H1 (cell line): Measurements from ENCODE around the gene ZFP3. TPM values are rescaled to one million over a fixed set of nuclear protein-coding genes. Genes with fewer than 3 reads are reported as not detected.

Experiments
- CTCF ChIA-PET: fragments of 300-600 bp; sonication (Branson Sonifier 250); formaldehyde crosslinking; loops from one replicate; lab custom pipeline; 2021; ENCODE audit not compliant: partially characterized antibody; lab: Charles Lee
- POLR2A ChIA-PET: fragments of 300-600 bp; sonication (Branson Sonifier 250); formaldehyde crosslinking; loops from one replicate; lab custom pipeline; 2021; ENCODE audit warnings: inconsistent platforms; ENCODE audit not compliant: partially characterized antibody; lab: Charles Lee
- DNase-seq, 2 experiments: peaks; one replicate each; pipeline versions ENCODE4 v3.0.0 to v3.0.0-alpha.2; 2010 to 2022; ENCODE audit warnings: low spot score in 2 of 2, low read depth in 1 of 2, mixed read lengths in 1 of 2
- FAIRE-seq: peaks from 2 replicates; lab custom pipeline; 2011; peaks lifted over from hg19 to GRCh38; lab: Jason Lieb, UNC
- H2AFZ ChIP-seq: 2 replicates; pipeline ENCODE4 v1.8.1; 2012; ENCODE audit warnings: low read length, inconsistent platforms
- H2AK5ac ChIP-seq: 2 replicates; pipeline ENCODE4 v1.6.1; 2013; ENCODE audit warnings: low read depth, low read length
- H2BK120ac ChIP-seq: replicated peaks from 2 replicates; pipeline ENCODE3; 2013; ENCODE audit warnings: low read depth, low read length, inconsistent platforms
- H2BK12ac ChIP-seq: 2 replicates; pipeline ENCODE4 v1.6.1; 2013; ENCODE audit warnings: low read depth, low read length
- H2BK15ac ChIP-seq: 2 replicates; pipeline ENCODE4 v1.6.1; 2013; ENCODE audit warnings: low read length
- H2BK20ac ChIP-seq: 2 replicates; pipeline ENCODE4 v1.6.1; 2013; ENCODE audit warnings: low read length
- H2BK5ac ChIP-seq: 2 replicates; pipeline ENCODE4 v1.6.1; 2013; ENCODE audit warnings: low read depth, low read length
- H3K14ac ChIP-seq: 2 replicates; pipeline ENCODE4 v1.6.1; 2013; ENCODE audit warnings: inconsistent platforms; ENCODE audit not compliant: insufficient read length
- H3K18ac ChIP-seq: 2 replicates; pipeline ENCODE4 v1.6.1; 2013; ENCODE audit warnings: low read length; ENCODE audit errors: extremely low read depth
- H3K23ac ChIP-seq: 2 replicates; pipeline ENCODE4 v1.6.1; 2013; ENCODE audit warnings: inconsistent platforms; ENCODE audit not compliant: insufficient read length
- H3K23me2 ChIP-seq: 2 replicates; pipeline ENCODE4 v1.6.1; 2013; ENCODE audit warnings: low read depth, low read length
- H3K27ac ChIP-seq: 2 replicates; pipeline ENCODE4 v1.6.1; 2011; ENCODE audit warnings: low read depth, low read length, inconsistent platforms
- H3K27me3 ChIP-seq, 4 experiments: replicated peaks in 1 of 4; 1 replicate in 1 of 4; 2 replicates in 3 of 4; pipeline versions ENCODE4 v1.6.1 to v1.8.1; 2011 to 2013; ENCODE audit warnings: low read length in 3 of 4, mild to moderate bottlenecking in 3 of 4, inconsistent platforms in 2 of 4, mixed read lengths in 2 of 4, moderate library complexity in 1 of 4; ENCODE audit not compliant: control insufficient read depth in 3 of 4, insufficient read depth in 3 of 4; ENCODE audit errors: extremely low read depth in 1 of 4
- H3K36me3 ChIP-seq, 4 experiments: 2 replicates each; pipeline versions ENCODE4 v1.6.1 to v1.8.1; 2011 to 2013; ENCODE audit warnings: mild to moderate bottlenecking in 4 of 4, low read length in 3 of 4, moderate library complexity in 2 of 4, control low read depth in 1 of 4, inconsistent platforms in 1 of 4; ENCODE audit not compliant: insufficient read depth in 4 of 4, control insufficient read depth in 2 of 4
- H3K4ac ChIP-seq: replicated peaks from 2 replicates; pipeline ENCODE3; 2013; ENCODE audit warnings: low read length, low read depth, mixed read lengths, inconsistent platforms; ENCODE audit not compliant: insufficient read length
- H3K4me1 ChIP-seq, 4 experiments: replicated peaks in 1 of 4; 1 replicate in 1 of 4; 2 replicates in 3 of 4; pipeline versions ENCODE4 v1.6.1 to v1.8.1; 2011 to 2013; ENCODE audit warnings: low read length in 3 of 4, inconsistent platforms in 2 of 4, mixed read lengths in 1 of 4; ENCODE audit not compliant: insufficient read depth in 4 of 4, control insufficient read depth in 3 of 4
- H3K4me2 ChIP-seq, 2 experiments: 2 replicates each; pipeline versions ENCODE4 v1.6.1 to v1.8.1; 2011 to 2013; ENCODE audit warnings: low read depth in 2 of 2, low read length in 2 of 2, control low read depth in 1 of 2, inconsistent platforms in 1 of 2, mild to moderate bottlenecking in 1 of 2; ENCODE audit not compliant: insufficient read depth in 1 of 2
- H3K4me3 ChIP-seq, 4 experiments: fragments of 200-600, 300-600 bp in 1 of 4; sonication (generic), shearing (Covaris generic), sonication (Bioruptor Twin) in 1 of 4; 2 replicates each; pipeline versions ENCODE4 v1.5.1 to v1.8.1; 2011 to 2016; ENCODE audit warnings: low read length in 4 of 4, low read depth in 3 of 4, control low read depth in 2 of 4, inconsistent platforms in 2 of 4, mild to moderate bottlenecking in 2 of 4, mixed read lengths in 1 of 4, moderate library complexity in 1 of 4; ENCODE audit not compliant: insufficient read depth in 2 of 4; ENCODE audit errors: extremely low read depth in 1 of 4
- H3K56ac ChIP-seq: replicated peaks from 2 replicates; pipeline ENCODE3; 2013; ENCODE audit warnings: low read depth, mild to moderate bottlenecking, mixed read lengths, low read length, inconsistent platforms; ENCODE audit not compliant: insufficient read length
- H3K79me1 ChIP-seq: 2 replicates; pipeline ENCODE4 v1.6.1; 2013; ENCODE audit warnings: low read depth, low read length, control low read depth
- H3K79me2 ChIP-seq, 2 experiments: 2 replicates each; pipeline versions ENCODE4 v1.6.1 to v1.8.1; 2012 to 2013; ENCODE audit warnings: low read length in 2 of 2, mild to moderate bottlenecking in 2 of 2, inconsistent platforms in 1 of 2; ENCODE audit not compliant: insufficient read depth in 2 of 2, control insufficient read depth in 1 of 2
- H3K9ac ChIP-seq, 4 experiments: replicated peaks in 1 of 4; 1 replicate in 1 of 4; 2 replicates in 3 of 4; pipeline versions ENCODE4 v1.6.1 to v1.8.1; 2011 to 2013; ENCODE audit warnings: low read depth in 3 of 4, low read length in 3 of 4, control low read depth in 2 of 4, mild to moderate bottlenecking in 2 of 4, moderate library complexity in 2 of 4, inconsistent platforms in 1 of 4; ENCODE audit errors: extremely low read depth in 1 of 4
- H3K9me3 ChIP-seq, 2 experiments: 2 replicates each; pipeline versions ENCODE4 v1.6.1 to v1.8.1; 2012 to 2013; ENCODE audit warnings: mild to moderate bottlenecking in 2 of 2, moderate library complexity in 2 of 2, control low read depth in 1 of 2, inconsistent platforms in 1 of 2, low read depth in 1 of 2, low read length in 1 of 2, mixed read lengths in 1 of 2; ENCODE audit not compliant: insufficient read depth in 2 of 2
- H4K20me1 ChIP-seq, 2 experiments: replicated peaks in 1 of 2; 2 replicates each; pipeline versions ENCODE3 to v1.8.1; 2011 to 2013; ENCODE audit warnings: inconsistent platforms in 2 of 2, low read length in 2 of 2, mild to moderate bottlenecking in 1 of 2; ENCODE audit not compliant: insufficient read depth in 2 of 2, control insufficient read depth in 1 of 2
- H4K5ac ChIP-seq: 2 replicates; pipeline ENCODE4 v1.6.1; 2013; ENCODE audit warnings: low read length, low read depth, mixed read lengths, inconsistent platforms; ENCODE audit not compliant: insufficient read length
- H4K8ac ChIP-seq: 2 replicates; pipeline ENCODE4 v1.8.0; 2013; ENCODE audit warnings: mild to moderate bottlenecking, moderate library complexity, low read length, inconsistent platforms; ENCODE audit not compliant: insufficient read depth; ENCODE audit errors: extremely low read depth
- H4K91ac ChIP-seq: replicated peaks from 2 replicates; pipeline ENCODE3; 2013; ENCODE audit warnings: low read length, mixed read lengths, inconsistent platforms; ENCODE audit not compliant: insufficient read length
- ATF2 ChIP-seq: IDR thresholded peaks from 2 replicates; pipeline ENCODE4 v1.6.1; 2012; ENCODE audit warnings: low read length, inconsistent platforms
- CBX5 ChIP-seq: fragments of 300-800, 300-1000 bp; sonication (generic); IDR thresholded peaks from 2 replicates; pipeline ENCODE4 v1.7.1; 2016; ENCODE audit warnings: antibody characterized with exemption, low read length, low read depth
- GABPA ChIP-seq: IDR thresholded peaks from 2 replicates; pipeline ENCODE4 v1.6.1; 2011; ENCODE audit warnings: mild to moderate bottlenecking, low read length, moderate library complexity, borderline replicate concordance; ENCODE audit not compliant: insufficient read depth
- JUND ChIP-seq: IDR thresholded peaks from 2 replicates; pipeline ENCODE4 v1.6.1; 2011; ENCODE audit warnings: mild to moderate bottlenecking, improper control_type of control experiment, low read length
- MAFK ChIP-seq: IDR thresholded peaks from 2 replicates; pipeline ENCODE4 v1.6.1; 2012; ENCODE audit warnings: low read depth, mild to moderate bottlenecking, improper control_type of control experiment, low read length
- POU5F1 ChIP-seq: IDR thresholded peaks from 2 replicates; pipeline ENCODE4 v1.6.1; 2011; ENCODE audit warnings: low read depth, mild to moderate bottlenecking, low read length, moderate library complexity
- RXRA ChIP-seq: IDR thresholded peaks from 2 replicates; pipeline ENCODE4 v1.6.1; 2011; ENCODE audit warnings: low read depth, mild to moderate bottlenecking, low read length, moderate library complexity; ENCODE audit not compliant: insufficient read depth
- TAF1 ChIP-seq: IDR thresholded peaks from 2 replicates; pipeline ENCODE4 v1.6.1; 2011; ENCODE audit warnings: mild to moderate bottlenecking, low read depth, low read length
- WGBS, 2 experiments: shearing (Covaris generic) in 1 of 2; methylation state at CpG; one replicate each; pipeline versions ENCODE4 v1.1.6 to v1.1.7; 2013 to 2015; ENCODE audit warnings: low lambda C conversion rate in 2 of 2, mixed read lengths in 2 of 2, inconsistent platforms in 1 of 2, low coverage in 1 of 2, missing lambda C conversion rate in 1 of 2; ENCODE audit not compliant: insufficient replicate concordance in 2 of 2, insufficient coverage in 1 of 2, insufficient read length in 1 of 2; ENCODE audit errors: extremely low coverage in 1 of 2, missing lambda C conversion rate in 1 of 2; 5-methylcytosine and 5-hydroxymethylcytosine counted together
- polyA plus RNA-seq, 7 experiments: library from polyadenylated mRNA; depleted of rRNA in 3 of 7; stranded (reverse) in 5 of 7; unstranded in 2 of 7; fragments of >200 nt in 5 of 7; fragments of 200-250 nt in 2 of 7; gene quantifications; 1 replicate in 5 of 7; 2 replicates in 1 of 7; 4 replicates in 1 of 7; pipeline versions ENCODE4 v1.2.1 to v1.2.3, GENCODE V29; 2011 to 2013; ENCODE audit warnings: missing spikeins in 2 of 7, mixed read lengths in 2 of 7
- total RNA-seq: library from RNA; stranded (reverse); fragmentation: NEBNext Ultra II Directional; extraction: Animal tissue kit (Norgen Biotek cat#: 25700); gene quantifications from 2 replicates; pipeline ENCODE4 v1.2.1, GENCODE V29; 2021

The ZFP3 gene
- total and polyA plus RNA-seq, 2 of the 8 experiments (the other 6 are each of a cell fraction or from before 2014, with no cell fraction given) = 0.15 to 0.44 TPM

- DNase-seq = no peak
- no peak overlapping the region for H4K5ac ChIP-seq
- H4K8ac ChIP-seq = no peak overlapping the region
- no peaks in the 10 kb centered on the region for H3K4me1 ChIP-seq
- H3K23ac ChIP-seq = no peak overlapping the region
- no peak overlapping the region for H2BK120ac ChIP-seq
- no peak overlapping the region for H2BK20ac ChIP-seq
- WGBS, 2 experiments = 79% methylated on average over 6 of the region's 6 CpGs; no CpG with 5 or more reads in 1 of the 2 experiments
- H3K4me2 ChIP-seq = no peak overlapping the region
- H2AK5ac ChIP-seq = no peak overlapping the region
- no peaks in the 10 kb centered on the region for H4K20me1 ChIP-seq
- no peaks in the 10 kb centered on the region for H3K27me3 ChIP-seq
- H3K27ac ChIP-seq = no peak overlapping the region
- no peak overlapping the region for H3K56ac ChIP-seq
- ChIA-PET POLR2A (interaction anchor here (0.7 kb wide), 1 partner anchor 16 kb away, joined by 3 read pairs; no protein-coding TSS in a partner anchor), CTCF (interaction anchor here (0.6 to 2.7 kb wide), 8 partner anchors 10 to 245 kb away, joined by 3 to 14 read pairs (median 5); no protein-coding TSS in a partner anchor)
- H2AFZ ChIP-seq = no peak overlapping the region
- no peak overlapping the region for H4K91ac ChIP-seq
- H3K36me3 ChIP-seq = no peaks in the 10 kb centered on the region
- no peak overlapping the region for H2BK12ac ChIP-seq
- H3K4me3 ChIP-seq = no peak overlapping the region
- no peaks in the 10 kb centered on the region for H3K79me1 ChIP-seq
- no peaks in the 10 kb centered on the region for H3K9me3 ChIP-seq
- no peak overlapping the region for H3K14ac ChIP-seq
- no peak overlapping the region for H2BK5ac ChIP-seq
- H3K23me2 ChIP-seq = no peaks in the 10 kb centered on the region
- H2BK15ac ChIP-seq = no peak overlapping the region
- no peak overlapping the region for H3K18ac ChIP-seq
- H3K4ac ChIP-seq = no peak overlapping the region
- FAIRE-seq = no peak
- no peaks in the 10 kb centered on the region for H3K79me2 ChIP-seq
- TF ChIP-seq RXRA (no peak), TAF1 (no peak), POU5F1 (no peak), CBX5 (no peak), MAFK (no peak), JUND (no peak), ATF2 (no peak), GABPA (no peak)
- H3K9ac ChIP-seq = no peak overlapping the region
Observed at GRCh38 chr17:5045496-5045895, 32.8 kb upstream of the ZFP3 start.
